Fibroblast of lung (primary cell): ENCODE measurements around the gene ATP10A. TPM values are rescaled to one million over a fixed set of nuclear protein-coding genes. Genes with fewer than 3 reads are reported as not detected.

Experiments used
- DNase-seq, 2 donors: peaks; one replicate each; pipeline versions ENCODE4 v3.0.0 to v3.0.0-alpha.2; 2010; ENCODE audit warnings: low read depth in 2 of 2
- H2AFZ ChIP-seq: 2 replicates; pipeline ENCODE4 v1.5.1; 2012; ENCODE audit warnings: low read length, control low read depth, inconsistent platforms
- H3K27ac ChIP-seq: 2 replicates; pipeline ENCODE4 v1.5.1; 2011; ENCODE audit warnings: low read length, control low read depth; ENCODE audit not compliant: insufficient read depth
- H3K27me3 ChIP-seq: 2 replicates; pipeline ENCODE4 v1.5.1; 2011; ENCODE audit warnings: mild to moderate bottlenecking, low read length; ENCODE audit not compliant: control insufficient read depth, insufficient read depth
- H3K36me3 ChIP-seq: 2 replicates; pipeline ENCODE4 v1.5.1; 2011; ENCODE audit warnings: low read length; ENCODE audit not compliant: control insufficient read depth, insufficient read depth
- H3K4me1 ChIP-seq: 2 replicates; pipeline ENCODE4 v1.5.1; 2011; ENCODE audit warnings: low read length; ENCODE audit not compliant: control insufficient read depth, insufficient read depth; ENCODE audit errors: extremely low read depth
- H3K4me2 ChIP-seq: 2 replicates; pipeline ENCODE4 v1.5.1; 2011; ENCODE audit warnings: low read length, control low read depth; ENCODE audit not compliant: insufficient read depth; ENCODE audit errors: extremely low read depth
- H3K4me3 ChIP-seq, 4 experiments: fragments of 200-600 bp in 1 of 4; sonication (generic) in 1 of 4; replicated peaks in 1 of 4; 2 replicates each; pipeline ENCODE4 v1.5.1; 2011 to 2016; ENCODE audit warnings: low read length in 4 of 4, low read depth in 3 of 4, mild to moderate bottlenecking in 3 of 4, control low read depth in 2 of 4, inconsistent platforms in 1 of 4, mixed read lengths in 1 of 4; ENCODE audit not compliant: insufficient read depth in 1 of 4; ENCODE audit errors: control extremely low read depth in 1 of 4
- H3K79me2 ChIP-seq: 2 replicates; pipeline ENCODE4 v1.5.1; 2012; ENCODE audit warnings: mild to moderate bottlenecking, low read length, inconsistent platforms; ENCODE audit not compliant: control insufficient read depth, insufficient read depth
- H3K9ac ChIP-seq: 2 replicates; pipeline ENCODE4 v1.5.1; 2011; ENCODE audit warnings: mild to moderate bottlenecking, low read length, control low read depth; ENCODE audit not compliant: insufficient read depth
- H3K9me3 ChIP-seq: 2 replicates; pipeline ENCODE4 v1.5.1; 2012; ENCODE audit warnings: low read depth, low read length; ENCODE audit not compliant: control insufficient read depth, insufficient read depth
- H4K20me1 ChIP-seq: 2 replicates; pipeline ENCODE4 v1.5.1; 2011; ENCODE audit warnings: low read length; ENCODE audit not compliant: control insufficient read depth, insufficient read depth; ENCODE audit errors: extremely low read depth
- CTCF ChIP-seq, 2 donors: IDR thresholded peaks in 1 of 2; conservative IDR thresholded peaks in 1 of 2; 1 replicate in 1 of 2; 2 replicates in 1 of 2; pipeline ENCODE4 v1.5.1; 2011 to 2012; ENCODE audit warnings: low read length in 2 of 2, control low read depth in 1 of 2, inconsistent platforms in 1 of 2, low read depth in 1 of 2, mild to moderate bottlenecking in 1 of 2
- EZH2 ChIP-seq: IDR thresholded peaks from 2 replicates; pipeline ENCODE4 v1.5.1; 2012; ENCODE audit warnings: low read length, control low read depth, mild to moderate bottlenecking; ENCODE audit errors: missing control alignments
- polyA plus RNA-seq, 2 donors: library from polyadenylated mRNA; depleted of rRNA in 1 of 2; stranded (reverse) in 1 of 2; unstranded in 1 of 2; fragments of >200 nt; gene quantifications; 2 replicates each; pipeline ENCODE4 v1.2.1, GENCODE V29; 2011 to 2012; ENCODE audit warnings: missing spikeins in 1 of 2
- total RNA-seq: library from RNA; depleted of rRNA; stranded (reverse); fragments of >200 nt; gene quantifications from 2 replicates; pipeline ENCODE4 v1.2.1, GENCODE V29; 2014

Gene ATP10A
- total and polyA plus RNA-seq, 2 donors (not counting 1 experiment from before 2014, with no cell fraction given) = 12.7 to 13.8 TPM

GRCh38 chr15:25715536-25716413 is 147.4 kb downstream of the ATP10A start:
- Histone ChIP-seq H2AFZ (no peak overlapping the region), H3K27ac (no peak overlapping the region), H3K4me2 (no peak overlapping the region), H3K9ac (no peak overlapping the region), H3K4me1 (no peaks in the 10 kb centered on the region), H3K27me3 (no peaks in the 10 kb centered on the region), H3K36me3 (peaks cover 4% of the 10 kb centered on the region), H3K9me3 (no peaks in the 10 kb centered on the region), H4K20me1 (no peaks in the 10 kb centered on the region), H3K79me2 (no peaks in the 10 kb centered on the region), H3K4me3 (no peak overlapping the region)
- no peak for TF ChIP-seq EZH2
- TF ChIP-seq CTCF (conservative IDR thresholded peaks at IDR 0.05 in 1 of 2, IDR thresholded peaks at IDR 0.05 in 1 of 2; ENCODE audit: low read depth in 1 of 2, low read length in 2 of 2) = no peak
- DNase-seq = no peak

DNA sequence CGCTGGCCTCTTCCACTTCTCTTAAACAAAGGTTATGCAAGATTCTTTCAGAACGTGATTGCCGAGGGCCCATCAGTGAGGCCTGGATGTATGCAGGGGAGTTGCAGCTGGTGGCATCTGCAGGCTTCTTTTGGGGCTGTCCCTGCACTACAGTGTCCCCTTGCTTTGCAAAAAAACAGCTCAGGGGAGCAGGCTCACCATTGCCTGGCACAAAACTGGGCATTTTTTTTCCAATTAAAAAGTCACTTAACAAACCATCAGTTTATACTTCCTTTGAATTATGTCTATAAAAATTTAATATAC is 148.6 kb downstream of the ATP10A start:
- no peaks in the 10 kb centered on the region for H3K9me3 ChIP-seq
- no peaks in the 10 kb centered on the region for H3K27me3 ChIP-seq
- no peaks in the 10 kb centered on the region for H4K20me1 ChIP-seq
- no peak for TF ChIP-seq CTCF (conservative IDR thresholded peaks at IDR 0.05 in 1 of 2, IDR thresholded peaks at IDR 0.05 in 1 of 2; ENCODE audit: low read depth in 1 of 2, low read length in 2 of 2)
- TF ChIP-seq EZH2 = no peak
- no peak overlapping the region for H3K27ac ChIP-seq
- no peaks in the 10 kb centered on the region for H3K79me2 ChIP-seq
- no peak overlapping the region for H3K4me3 ChIP-seq
- no peak overlapping the region for H3K4me2 ChIP-seq
- no peaks in the 10 kb centered on the region for H3K4me1 ChIP-seq
- DNase-seq = no peak
- no peak overlapping the region for H2AFZ ChIP-seq
- peaks cover 4% of the 10 kb centered on the region for H3K36me3 ChIP-seq
- H3K9ac ChIP-seq = no peak overlapping the region

DNA sequence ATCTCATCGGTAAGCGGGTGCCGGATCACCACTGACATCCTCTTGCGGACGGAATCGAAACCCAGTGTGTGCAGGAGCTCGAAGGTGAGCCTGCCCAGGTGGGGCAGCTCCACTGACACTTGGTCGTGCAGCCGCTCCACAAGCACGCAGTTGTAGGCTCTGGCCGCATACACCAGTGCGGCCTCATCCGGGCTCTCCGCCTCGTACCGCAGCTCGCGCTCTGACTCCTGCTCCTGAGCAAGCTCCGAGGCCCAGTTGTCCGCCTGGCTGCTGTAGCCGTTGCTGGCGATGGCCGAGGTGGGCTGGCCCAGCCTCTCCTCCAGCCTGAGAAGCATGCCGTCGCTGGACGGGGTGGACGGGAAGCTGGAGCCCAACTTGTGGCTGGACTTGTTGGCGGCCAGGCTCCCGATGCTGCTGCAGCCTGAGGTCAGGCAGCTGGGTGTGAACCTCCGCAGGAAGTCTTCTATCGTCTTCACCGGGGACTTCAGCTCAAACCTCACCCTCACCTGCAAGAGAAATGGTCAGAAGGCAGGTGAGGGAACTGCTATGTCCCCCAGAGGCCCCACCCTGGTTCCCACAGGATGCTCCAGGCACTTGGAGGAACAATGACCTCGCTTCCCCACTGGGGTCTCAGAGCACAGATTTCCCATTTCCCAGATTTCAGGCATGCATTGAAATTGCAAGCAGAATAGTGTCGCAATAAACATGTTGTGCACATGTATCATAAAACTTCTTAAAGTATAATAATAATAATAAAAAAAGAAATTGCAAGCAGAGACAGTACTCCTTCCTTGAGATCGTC is 149.2 kb downstream of the ATP10A start:
- Histone ChIP-seq H3K36me3 (peaks cover 4% of the 10 kb centered on the region), H2AFZ (no peak overlapping the region), H3K79me2 (no peaks in the 10 kb centered on the region), H4K20me1 (no peaks in the 10 kb centered on the region), H3K4me1 (no peaks in the 10 kb centered on the region), H3K27ac (no peak overlapping the region), H3K4me3 (no peak overlapping the region), H3K27me3 (no peaks in the 10 kb centered on the region), H3K9me3 (no peaks in the 10 kb centered on the region), H3K9ac (no peak overlapping the region), H3K4me2 (no peak overlapping the region)
- no peak for TF ChIP-seq EZH2
- TF ChIP-seq CTCF (conservative IDR thresholded peaks at IDR 0.05 in 1 of 2, IDR thresholded peaks at IDR 0.05 in 1 of 2; ENCODE audit: low read depth in 1 of 2, low read length in 2 of 2) = no peak
- no peak for DNase-seq
